GM19397 (cell line): Measurements from ENCODE around the gene BUD31.
"Not testable (repeated sequence)": the region's sequence is repeated elsewhere in the genome, so short reads cannot be mapped to it uniquely, and the experiment has no call there.

ENCODE experiments used
- ATAC-seq: cut with Tn5 transposase; IDR thresholded peaks from one replicate; pipeline ENCODE4 v1.9.1; 2021; ENCODE audit warnings: mild to moderate bottlenecking, moderate library complexity; ENCODE audit not compliant: unreplicated experiment

Gene BUD31

DNA sequence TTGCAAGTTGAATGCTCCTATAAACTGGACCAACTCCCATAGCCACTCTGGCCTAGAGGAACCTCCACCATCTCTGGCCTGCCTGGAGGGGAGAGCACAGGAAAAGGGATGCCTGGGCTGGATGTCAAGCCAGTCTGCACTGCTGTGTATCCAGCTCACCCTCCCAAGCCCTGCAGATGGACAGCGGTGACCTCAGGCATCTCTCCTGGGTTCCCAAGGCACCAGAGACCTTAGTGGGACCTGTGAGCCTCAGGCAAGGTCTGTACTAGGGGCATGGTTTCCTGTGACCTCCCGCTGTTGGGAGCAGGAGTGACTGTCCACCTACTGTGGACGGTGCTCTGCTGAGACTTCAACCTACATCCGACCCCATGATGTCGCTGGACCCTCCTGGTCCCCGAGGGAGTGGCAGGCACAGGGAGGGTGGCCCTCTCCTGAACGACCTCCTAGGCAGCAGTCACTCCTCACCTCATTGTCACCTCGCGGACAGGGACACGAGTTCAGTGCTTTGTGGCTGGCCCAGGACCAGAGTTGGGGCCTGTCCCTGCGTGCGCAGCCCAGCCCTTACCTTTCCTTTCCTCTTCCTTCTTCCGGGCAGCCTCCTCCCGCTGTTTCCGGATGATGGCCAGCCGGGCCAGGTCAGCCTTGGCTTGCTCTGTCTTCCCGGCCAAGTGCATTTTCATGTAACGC, 11.3 kb upstream of the BUD31 start:
- ATAC-seq = no peak

DNA sequence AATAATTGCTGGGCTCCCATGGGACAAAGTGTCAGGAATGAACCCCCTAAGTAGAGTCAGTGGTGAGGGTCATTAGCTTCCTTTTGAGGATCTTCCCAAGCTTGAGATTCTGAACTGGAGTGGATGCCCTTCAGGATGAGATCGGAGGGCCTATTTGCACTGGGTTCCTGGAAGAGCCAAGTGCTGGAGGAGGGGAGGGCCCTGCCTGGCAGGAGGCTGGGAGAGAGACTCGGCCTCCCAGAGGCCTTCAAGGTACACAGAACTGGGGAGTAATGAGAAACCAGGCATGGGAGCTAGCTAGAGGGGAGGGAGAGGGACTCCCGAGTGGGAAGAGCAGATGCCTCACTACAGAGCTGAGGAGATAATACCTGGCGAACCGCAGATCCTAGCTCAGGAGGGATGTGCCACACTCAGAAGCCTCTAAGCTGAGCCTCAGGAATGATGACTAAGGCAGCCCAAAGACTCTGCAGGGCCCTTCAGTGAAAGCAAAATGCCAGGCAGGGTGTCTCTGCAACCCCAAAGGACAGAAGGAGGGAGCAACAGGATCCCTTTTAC, 9.8 kb upstream of the BUD31 start:
- no peak for ATAC-seq

DNA sequence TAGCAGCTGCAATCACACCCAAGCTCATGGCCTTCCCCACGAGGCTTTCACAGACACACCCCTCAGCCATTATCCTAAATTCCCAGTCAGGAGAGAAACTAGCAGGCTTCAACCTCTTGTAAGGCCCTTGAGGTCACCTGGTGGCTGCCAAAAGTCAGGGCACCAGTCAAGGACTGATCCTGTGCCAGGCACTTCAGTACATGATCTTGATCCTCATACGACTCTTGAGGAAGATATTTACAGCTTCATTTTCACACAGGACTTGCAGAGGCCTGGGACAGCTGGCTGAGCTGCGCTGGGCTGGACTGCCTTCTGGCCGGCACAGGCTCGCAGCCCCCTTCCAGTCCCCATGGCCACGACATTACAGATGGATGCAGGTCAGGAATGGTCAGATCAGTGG, 9.2 kb upstream of the BUD31 start:
- ATAC-seq = no peak

DNA sequence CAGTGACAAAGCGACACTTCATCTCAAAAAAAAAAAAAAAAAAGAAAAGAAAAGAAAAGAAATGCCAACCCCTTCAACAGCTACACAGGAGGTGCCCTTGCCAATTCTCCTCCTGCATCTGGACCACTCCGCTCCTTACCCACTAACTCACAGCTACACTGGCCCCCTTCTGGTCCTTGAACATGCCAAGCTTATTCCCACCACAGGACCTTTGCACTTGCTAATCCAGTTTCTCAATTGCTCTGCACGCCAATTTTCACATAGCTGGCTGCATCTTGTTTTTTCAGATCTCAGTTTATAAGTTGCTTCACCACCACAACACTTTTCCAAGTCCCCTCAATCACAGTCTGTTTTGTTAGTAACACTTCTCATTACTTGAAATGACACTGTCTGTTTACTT, 5.9 kb upstream of the BUD31 start:
- no peak for ATAC-seq

DNA sequence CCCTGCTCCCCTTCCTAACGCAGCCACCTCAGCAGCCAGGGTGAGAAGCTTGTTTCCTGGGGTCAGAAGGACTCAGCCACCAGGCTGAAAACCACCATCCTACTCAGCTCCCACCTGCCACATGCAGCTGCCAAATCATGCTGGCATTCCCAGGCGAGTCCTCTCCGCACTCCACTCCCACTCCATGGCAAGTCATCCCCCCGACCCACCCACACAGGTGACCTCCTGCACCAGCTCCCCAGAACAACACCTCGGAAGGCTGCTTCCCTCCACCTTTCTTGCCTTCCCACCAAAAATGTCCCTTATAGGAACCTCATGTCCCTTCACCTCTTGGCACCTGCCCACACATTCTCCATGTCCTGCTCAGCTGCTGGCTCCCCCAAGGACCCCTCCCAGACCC, 5.0 kb upstream of the BUD31 start:
- ATAC-seq = no peak

DNA sequence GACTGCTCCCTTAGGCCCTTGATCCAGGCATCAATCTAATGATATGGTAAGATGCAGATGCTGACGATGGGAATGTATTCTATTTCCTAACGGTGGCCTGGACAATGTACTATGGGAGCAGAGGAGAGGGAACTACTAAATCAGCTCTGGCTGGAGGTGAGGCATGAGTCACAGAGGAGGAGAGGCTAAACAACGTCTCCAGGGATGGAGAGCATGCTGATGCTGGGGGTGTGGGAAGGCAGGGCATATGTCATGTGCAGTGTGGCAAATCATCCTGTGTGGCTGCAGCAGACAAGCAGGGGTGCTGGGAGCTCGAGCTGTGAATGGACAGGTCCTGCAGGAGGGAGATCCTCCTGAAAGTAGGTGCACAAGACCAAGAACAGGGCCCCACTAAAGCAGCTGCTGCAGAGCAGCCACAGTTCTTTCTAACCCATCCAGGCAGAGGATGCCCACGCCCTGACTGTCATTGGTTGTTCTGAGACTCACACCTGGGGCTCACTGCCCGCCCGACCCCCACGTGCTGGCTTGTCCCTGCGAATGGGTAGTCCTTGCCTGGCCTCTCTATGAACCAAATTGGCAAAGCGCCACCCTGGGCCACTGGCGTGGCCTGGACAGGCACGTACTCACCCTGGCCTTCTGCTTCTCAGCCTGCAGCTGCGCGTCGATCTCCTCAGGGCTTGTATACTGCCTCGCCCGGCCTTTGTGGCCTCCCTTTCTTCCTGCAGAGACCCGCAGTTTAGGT, 4.4 kb upstream of the BUD31 start:
- no peak for ATAC-seq

DNA sequence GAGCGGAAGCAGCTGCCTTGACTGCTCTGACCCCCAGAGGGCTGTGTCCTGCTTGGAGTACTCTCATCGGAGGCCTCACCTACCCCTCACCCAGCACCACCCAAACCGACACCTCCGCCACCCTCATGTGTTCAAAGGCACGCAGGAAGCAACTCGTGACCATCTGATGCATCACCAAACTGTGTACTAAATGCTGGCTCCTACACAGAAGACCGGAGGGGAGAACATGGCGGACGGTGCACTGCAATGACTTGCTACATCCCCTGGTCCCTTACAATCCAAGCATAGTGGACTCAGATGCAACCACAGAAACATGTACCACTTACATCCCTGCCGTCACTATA, 3.8 kb upstream of the BUD31 start:
- ATAC-seq = no peak

DNA sequence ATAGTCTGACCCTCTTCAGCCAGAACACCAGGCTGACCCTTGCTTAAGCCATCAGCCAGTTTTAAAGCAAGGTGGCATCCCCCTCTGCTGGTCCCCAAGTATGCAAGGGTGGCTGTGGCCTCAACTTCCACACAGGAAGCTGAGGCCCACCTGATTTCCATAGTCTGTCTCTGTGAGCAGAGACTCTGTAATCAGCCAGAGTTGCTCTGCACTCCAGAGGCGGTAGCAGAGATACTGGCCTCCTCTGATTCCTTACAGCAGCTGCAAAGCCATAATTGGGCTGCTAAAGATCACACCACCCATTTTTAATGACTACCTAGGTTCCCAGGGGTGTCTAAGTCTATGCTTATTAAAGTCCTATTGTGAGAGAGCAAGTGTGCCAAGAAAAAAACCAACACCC, 2.2 kb upstream of the BUD31 start:
- no peak for ATAC-seq

DNA sequence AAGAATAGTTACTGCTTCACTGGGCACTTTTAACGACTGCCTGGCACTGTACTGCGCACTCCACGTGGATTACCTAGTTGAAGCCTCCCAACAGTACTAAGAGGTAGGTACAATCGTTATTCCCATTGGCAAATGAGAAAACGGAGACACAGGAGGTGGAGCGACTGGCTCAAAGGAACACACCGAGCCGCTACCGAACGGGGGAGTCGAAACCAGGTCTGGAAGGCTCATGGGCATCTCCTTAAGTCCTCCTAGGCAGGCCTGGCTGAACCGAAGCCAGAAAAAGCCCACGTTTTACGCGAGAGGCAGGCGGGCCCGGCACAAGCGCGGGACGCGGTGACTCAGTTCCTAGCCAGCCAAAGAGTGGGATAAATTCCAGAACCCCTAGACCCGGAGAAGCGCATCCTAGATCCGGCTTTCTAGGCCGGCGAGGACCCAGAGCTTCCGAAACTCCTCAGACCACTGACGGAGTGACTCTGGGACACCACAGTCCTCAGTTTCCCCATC, 844 bp upstream of the BUD31 start:
- peak; percentile 1 for ATAC-seq

DNA sequence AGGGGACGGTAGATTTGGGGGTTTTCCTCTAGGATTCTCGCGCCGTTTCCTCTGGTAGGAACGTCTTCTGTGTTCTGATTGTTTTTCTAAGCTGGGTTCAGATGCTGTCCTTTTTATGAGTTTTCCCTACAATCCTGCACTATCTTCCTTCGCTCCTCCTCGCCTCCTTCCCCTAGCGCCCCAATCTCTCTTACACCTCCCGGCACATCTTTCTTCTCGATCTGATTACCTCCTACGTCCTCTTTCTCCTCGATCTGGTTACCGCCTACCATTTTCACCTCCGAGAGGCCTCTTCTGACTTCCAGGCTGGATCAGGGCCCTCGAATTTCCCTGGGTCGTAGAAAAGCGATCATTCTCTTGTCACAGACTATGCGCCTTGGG, 413 bp downstream of the BUD31 start:
- no peak for ATAC-seq

DNA sequence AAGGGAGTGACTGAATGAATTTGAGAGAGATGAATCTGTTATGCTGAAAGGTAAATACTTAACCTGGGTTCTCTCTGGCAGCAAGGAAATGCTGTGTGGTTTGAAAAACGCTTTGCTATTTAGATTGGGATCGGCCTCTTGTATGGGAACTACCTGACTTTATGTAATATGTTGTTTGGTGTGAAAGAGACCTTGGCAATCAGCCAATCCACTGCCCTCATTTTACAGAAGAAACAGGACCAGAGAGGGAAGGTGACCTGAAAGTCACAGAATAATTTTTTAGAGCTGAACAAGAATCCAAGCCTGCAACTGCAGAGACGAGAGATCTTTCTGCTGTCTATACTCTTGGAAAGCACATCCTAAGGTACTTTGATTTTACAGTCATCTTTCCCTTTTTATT, 1.0 kb downstream of the BUD31 start:
- ATAC-seq = no peak

DNA sequence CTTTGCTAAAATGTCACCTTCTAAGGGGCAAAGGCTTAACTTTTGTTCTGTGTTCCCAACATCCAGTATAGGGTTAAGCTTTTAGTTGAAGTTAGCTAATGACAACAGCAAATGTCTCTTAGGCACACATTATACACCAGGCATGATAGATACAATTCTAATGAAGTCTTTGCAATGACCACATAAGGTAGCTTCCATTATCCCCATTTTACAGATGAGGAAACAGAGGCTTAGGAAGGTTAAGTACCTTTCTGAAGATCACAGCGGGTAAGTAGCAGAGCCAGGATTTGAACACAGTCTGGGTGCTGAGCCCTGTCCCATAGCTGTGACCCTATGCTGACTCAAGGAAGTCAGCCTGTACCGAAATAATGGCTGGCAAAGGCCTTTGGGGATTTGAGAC, 1.9 kb downstream of the BUD31 start:
- no peak for ATAC-seq

DNA sequence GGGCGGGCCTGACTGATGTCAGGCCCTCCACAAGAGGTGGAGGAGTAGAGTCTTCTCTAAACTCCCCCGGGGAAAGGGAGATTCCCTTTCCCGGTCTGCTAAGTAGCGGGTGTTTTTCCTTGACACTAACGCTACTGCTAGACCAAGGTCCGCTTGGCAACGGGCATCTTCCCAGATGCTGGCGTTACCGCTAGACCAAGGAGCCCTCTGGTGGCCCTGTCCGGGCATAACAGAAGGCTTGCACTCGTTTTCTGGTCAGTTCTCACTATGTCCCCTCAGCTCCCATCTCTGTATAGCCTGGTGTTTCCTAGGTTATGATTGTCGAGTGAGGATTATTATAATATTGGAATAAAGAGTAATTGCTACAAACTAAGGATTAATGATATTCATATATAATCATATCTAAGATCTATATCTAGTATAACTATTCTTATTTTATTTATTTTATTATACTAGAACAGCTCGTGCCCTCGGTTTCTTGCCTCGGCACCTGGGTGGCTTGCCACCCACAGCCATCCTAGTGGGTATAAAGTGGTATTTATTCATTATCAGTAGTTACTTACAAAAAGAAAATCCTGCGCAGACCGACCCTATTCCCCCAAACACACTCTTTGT, 6.9 kb downstream of the BUD31 start:
- not testable (repeated sequence) for ATAC-seq

DNA sequence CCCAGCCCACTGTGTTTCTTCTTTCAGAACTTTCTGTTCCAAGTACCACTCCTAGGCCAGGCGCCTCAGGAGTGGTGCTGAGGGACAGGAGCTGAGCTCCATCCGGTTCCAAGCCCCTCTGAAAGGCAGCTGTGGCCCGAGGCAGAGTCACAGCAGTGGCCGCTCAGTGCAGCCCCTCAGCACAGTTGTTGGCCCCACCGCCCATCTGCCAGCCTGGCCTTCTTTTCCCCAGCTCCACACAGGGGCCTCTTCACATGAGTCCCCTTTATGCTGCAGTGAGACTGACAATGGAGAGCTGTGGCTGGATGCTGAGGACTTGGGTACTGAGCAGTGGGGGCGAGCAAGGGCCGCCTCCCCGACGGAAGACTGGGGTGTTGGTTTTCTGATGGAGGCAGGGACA, 9.5 kb downstream of the BUD31 start:
- ATAC-seq = no peak

DNA sequence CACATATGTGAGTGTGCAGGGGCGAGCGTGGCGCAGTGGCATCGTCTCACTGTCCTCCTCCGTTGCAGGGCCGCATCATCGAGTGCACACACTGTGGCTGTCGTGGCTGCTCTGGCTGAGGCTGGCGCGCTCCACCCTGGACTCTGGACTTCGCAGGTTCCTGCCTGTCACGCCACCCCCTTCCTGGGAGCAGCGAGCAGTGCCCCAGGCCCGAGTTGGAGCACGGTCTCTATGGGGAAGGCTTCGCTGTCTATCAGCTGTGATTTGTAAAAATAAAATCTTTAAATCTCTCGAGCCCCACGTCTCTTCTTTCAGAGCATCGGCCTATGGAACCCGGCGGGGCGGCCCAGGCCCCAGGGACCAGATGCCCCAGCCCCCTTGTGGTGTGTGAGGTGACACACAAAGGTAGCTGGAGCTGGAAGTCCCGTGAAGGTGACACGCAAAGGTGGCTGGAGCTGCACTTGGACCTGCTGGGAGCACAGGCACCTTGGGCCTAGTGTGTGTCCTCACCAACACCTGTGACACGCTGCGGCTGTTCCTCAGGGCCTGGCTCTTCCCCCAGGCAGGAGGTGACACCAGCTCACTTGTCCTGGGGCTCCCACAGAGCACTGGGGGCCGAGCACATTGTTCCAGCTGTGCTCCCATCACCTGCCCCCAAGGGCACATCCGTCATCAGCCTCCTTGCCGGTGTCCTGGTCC, 10.7 kb downstream of the BUD31 start:
- no peak for ATAC-seq

DNA sequence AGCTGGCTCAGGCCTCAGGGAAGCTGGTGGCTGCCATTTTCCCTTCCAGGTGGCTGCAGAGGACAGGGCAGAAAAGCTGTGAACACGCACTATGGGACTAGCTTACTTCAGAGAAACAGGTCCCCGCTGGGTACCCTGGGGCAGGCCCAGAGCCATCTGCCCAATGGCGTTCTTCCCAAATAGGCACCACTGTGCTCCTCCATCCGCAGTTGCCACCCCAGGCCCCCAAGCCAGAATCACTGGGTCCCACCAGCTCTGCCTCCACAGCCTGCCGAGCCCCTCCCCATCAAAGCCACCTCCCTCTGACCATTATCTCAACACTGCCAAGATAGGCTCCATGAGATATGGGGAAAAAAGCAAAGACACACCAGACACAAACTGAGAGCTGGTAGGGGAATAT, 11.4 kb downstream of the BUD31 start:
- ATAC-seq = no peak

DNA sequence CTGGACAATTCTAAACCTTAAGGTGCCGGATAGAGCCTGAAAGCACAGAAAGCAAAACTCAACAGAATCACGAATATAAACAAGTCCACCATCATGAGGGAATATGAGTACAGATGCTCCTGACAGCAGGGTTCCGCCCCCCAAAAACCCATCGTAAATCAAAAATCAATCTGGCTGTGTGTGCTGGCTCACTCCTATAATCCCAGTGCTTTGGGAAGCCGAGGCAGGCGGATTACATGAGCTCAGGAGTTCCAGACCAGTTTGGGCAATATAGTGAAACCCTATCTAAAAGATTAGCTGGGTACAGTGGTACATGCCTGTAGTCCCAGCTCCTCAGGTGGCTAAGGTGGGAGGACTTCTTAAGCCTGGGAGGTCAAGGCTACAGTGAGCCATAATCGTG, 12.2 kb downstream of the BUD31 start:
- ATAC-seq = no peak

DNA sequence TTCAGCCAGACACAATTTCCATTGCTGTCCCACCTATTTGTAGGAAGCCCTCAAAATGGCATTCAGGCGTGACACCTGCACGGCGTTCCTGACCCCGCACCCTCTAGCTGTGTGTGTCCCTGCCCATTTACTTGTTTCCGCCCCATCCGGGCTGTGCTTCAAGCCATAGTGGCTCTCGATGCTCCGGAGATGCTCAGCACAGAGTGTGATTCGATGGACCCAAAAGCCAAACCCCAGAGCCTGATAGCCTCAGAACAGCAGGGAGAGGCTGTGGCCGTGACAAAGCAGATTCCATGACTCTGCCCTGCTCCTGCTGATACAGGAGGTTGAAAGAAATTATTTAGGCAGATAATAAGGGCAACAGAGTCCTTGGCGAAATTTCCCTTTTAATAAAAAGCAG, 13.4 kb downstream of the BUD31 start:
- ATAC-seq = no peak

DNA sequence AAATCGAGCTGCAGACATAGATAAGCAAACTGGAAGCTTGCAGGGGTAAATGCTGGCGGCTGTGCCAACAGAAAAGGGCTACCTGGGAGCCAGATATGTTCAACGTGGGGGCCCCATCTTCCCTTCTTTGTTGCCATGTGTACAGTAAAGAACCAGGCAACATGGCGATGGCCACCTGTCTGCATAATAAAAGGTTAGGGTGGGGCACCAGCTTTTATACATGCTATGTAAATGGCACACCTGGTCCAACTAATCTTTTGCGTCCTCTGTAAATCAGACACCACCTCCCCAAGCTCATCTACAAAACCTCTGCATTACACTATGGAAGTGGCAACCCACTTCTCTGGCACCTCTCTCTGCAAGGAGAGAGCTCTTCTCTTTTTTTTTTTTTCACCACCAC, 13.9 kb downstream of the BUD31 start:
- no peak for ATAC-seq

DNA sequence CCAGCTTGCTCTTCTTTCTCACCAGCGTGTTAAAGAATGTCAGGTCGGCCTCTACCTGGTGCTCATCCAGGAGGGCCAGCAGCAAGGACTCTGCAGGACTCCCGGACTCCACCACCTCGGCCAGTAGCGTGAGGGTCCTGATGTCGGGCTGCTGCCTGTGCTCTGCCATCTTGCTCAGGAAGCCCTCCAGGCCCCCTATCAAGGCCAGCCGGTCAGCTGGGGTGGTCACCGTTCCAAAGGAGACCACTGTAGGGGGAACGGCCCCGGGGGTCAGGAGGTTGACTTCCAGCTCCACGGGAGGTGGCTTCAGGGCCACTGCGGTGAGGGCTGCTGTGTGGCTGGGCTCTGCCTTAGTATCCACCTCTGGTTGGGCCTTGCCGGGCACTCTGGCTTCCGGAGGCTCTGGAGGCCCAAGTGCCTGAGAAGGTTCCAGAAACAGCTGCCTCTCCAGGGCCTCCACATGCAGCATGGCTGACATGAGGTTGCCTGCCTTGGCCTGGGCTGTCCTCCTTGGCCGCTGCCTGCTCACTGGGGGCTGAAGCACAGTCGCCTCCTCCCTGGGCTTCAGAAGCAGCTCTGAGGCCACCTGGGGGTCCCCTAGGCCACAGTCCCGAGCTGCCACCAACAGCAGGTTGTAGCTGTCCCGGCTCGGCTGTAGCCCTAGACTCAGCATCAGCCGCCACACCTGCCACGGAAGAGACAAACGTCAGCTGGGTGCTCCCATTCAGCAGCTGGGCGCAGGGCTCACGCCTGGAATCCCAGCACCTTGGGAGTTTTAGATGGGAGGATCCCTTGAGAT, 16.4 kb downstream of the BUD31 start:
- ATAC-seq = no peak
